Trophoblast cell (in vitro differentiated cells and primary cell): Measurements from ENCODE around the gene LRP5.

Experiments
- DNase-seq, 2 donors: peaks; one replicate each; pipeline ENCODE4 v3.0.0-alpha.2; 2016
- H2AFZ ChIP-seq: 2 replicates; pipeline ENCODE4 v1.6.1; 2013; ENCODE audit warnings: low read length, moderate library complexity, mild to moderate bottlenecking; ENCODE audit not compliant: insufficient read depth, poor library complexity
- H2AK5ac ChIP-seq: 2 replicates; pipeline ENCODE4 v1.6.1; 2013; ENCODE audit warnings: mild to moderate bottlenecking, low read length
- H2BK120ac ChIP-seq: 2 replicates; pipeline ENCODE4 v1.6.1; 2013; ENCODE audit warnings: low read length, mild to moderate bottlenecking, moderate library complexity; ENCODE audit not compliant: insufficient read depth, poor library complexity
- H2BK12ac ChIP-seq: 2 replicates; pipeline ENCODE4 v1.6.1; 2013; ENCODE audit warnings: mild to moderate bottlenecking, low read length, moderate library complexity
- H2BK5ac ChIP-seq: 2 replicates; pipeline ENCODE4 v1.6.1; 2013; ENCODE audit warnings: low read length, low read depth, moderate library complexity, mild to moderate bottlenecking; ENCODE audit not compliant: poor library complexity
- H3K14ac ChIP-seq: 2 replicates; pipeline ENCODE4 v1.6.1; 2013; ENCODE audit warnings: mild to moderate bottlenecking, low read length
- H3K18ac ChIP-seq: 2 replicates; pipeline ENCODE4 v1.6.1; 2013; ENCODE audit warnings: mild to moderate bottlenecking, low read length
- H3K23ac ChIP-seq: 2 replicates; pipeline ENCODE4 v1.6.1; 2013; ENCODE audit warnings: low read length
- H3K27ac ChIP-seq: 2 replicates; pipeline ENCODE4 v1.5.1; 2013; ENCODE audit warnings: low read depth, mild to moderate bottlenecking, inconsistent platforms, low read length, moderate library complexity
- H3K27me3 ChIP-seq: 2 replicates; pipeline ENCODE4 v1.6.1; 2013; ENCODE audit warnings: inconsistent platforms, mild to moderate bottlenecking, low read length, moderate library complexity; ENCODE audit not compliant: insufficient read depth
- H3K36me3 ChIP-seq, 2 experiments: 1 replicate in 1 of 2; 2 replicates in 1 of 2; pipeline ENCODE4 v1.6.1; 2013; ENCODE audit warnings: low read length in 2 of 2, mild to moderate bottlenecking in 2 of 2, moderate library complexity in 1 of 2; ENCODE audit not compliant: insufficient read depth in 2 of 2, control insufficient read depth in 1 of 2
- H3K4ac ChIP-seq: 2 replicates; pipeline ENCODE4 v1.6.1; 2013; ENCODE audit warnings: low read depth, mild to moderate bottlenecking, low read length, moderate library complexity
- H3K4me1 ChIP-seq, 2 experiments: 1 replicate in 1 of 2; 2 replicates in 1 of 2; pipeline ENCODE4 v1.6.1; 2013; ENCODE audit warnings: low read length in 2 of 2, mild to moderate bottlenecking in 2 of 2, moderate library complexity in 1 of 2; ENCODE audit not compliant: insufficient read depth in 2 of 2, control insufficient read depth in 1 of 2
- H3K4me2 ChIP-seq: 2 replicates; pipeline ENCODE4 v1.6.1; 2013; ENCODE audit warnings: inconsistent platforms, mild to moderate bottlenecking, low read length, moderate library complexity
- H3K4me3 ChIP-seq: 2 replicates; pipeline ENCODE4 v1.5.1; 2013; ENCODE audit warnings: mild to moderate bottlenecking, low read depth, low read length, inconsistent platforms
- H3K79me1 ChIP-seq: one replicate; pipeline ENCODE4 v1.6.1; 2013; ENCODE audit warnings: low read length
- H3K79me2 ChIP-seq: 2 replicates; pipeline ENCODE4 v1.6.1; 2013; ENCODE audit warnings: low read length, mild to moderate bottlenecking; ENCODE audit not compliant: control insufficient read depth, insufficient read depth, poor library complexity
- H3K9ac ChIP-seq: 2 replicates; pipeline ENCODE4 v1.6.1; 2013; ENCODE audit warnings: mild to moderate bottlenecking, low read length
- H3K9me3 ChIP-seq: 2 replicates; pipeline ENCODE4 v1.6.1; 2013; ENCODE audit warnings: low read depth, mild to moderate bottlenecking, control low read depth, inconsistent platforms, low read length; ENCODE audit not compliant: insufficient read depth
- H4K12ac ChIP-seq: 2 replicates; pipeline ENCODE4 v1.6.1; 2013; ENCODE audit warnings: low read depth, mild to moderate bottlenecking, low read length, moderate library complexity
- H4K8ac ChIP-seq: 2 replicates; pipeline ENCODE4 v1.6.1; 2013; ENCODE audit warnings: low read depth, mild to moderate bottlenecking, low read length, moderate library complexity
- H4K91ac ChIP-seq: one replicate; pipeline ENCODE4 v1.6.1; 2013; ENCODE audit warnings: low read depth, mild to moderate bottlenecking, low read length, moderate library complexity
- WGBS: extraction: QIAGEN DNeasy Blood & Tissue Kit; methylation state at CpG from one replicate; pipeline ENCODE4 v1.1.7; 2013; ENCODE audit warnings: missing lambda C conversion rate; ENCODE audit not compliant: insufficient read length, insufficient coverage; ENCODE audit errors: extremely low coverage; 5-methylcytosine and 5-hydroxymethylcytosine counted together

LRP5 gene

DNA sequence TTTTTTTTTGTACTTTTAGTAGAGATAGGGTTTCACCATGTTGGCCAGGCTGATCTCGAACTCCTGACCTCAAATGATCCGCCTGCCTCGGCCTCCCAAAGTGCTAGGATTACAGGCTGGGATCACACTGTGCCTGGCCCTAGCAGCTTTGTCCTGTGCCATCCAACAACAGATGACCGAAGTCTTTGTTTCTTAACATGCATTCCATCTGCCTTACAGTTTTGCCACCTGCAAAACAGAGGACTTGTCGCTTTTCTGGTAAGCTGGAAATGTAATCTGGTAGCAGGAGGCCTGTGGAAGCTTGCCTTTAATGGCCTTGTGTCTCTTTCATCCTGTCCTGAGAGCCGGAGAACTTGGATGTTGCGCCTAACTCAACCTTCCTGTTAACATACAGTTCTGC, 89.5 kb downstream of the LRP5 start:
- Histone ChIP-seq H3K4me1 (no peaks in the 10 kb centered on the region), H3K18ac (no peak overlapping the region), H3K27me3 (no peaks in the 10 kb centered on the region), H3K79me1 (no peaks in the 10 kb centered on the region), H2BK120ac (no peak overlapping the region), H3K4ac (no peak overlapping the region), H3K9me3 (peaks cover 4% of the 10 kb centered on the region), H2BK5ac (no peak overlapping the region), H4K12ac (no peak overlapping the region), H2AK5ac (no peak overlapping the region), H3K23ac (no peak overlapping the region), H2BK12ac (no peak overlapping the region), H2AFZ (no peak overlapping the region), H3K4me2 (no peak overlapping the region), H4K8ac (no peak overlapping the region), H3K14ac (no peak overlapping the region), H3K36me3 (peaks cover 19 to 20% of the 10 kb centered on the region in 2 experiments), H3K79me2 (no peaks in the 10 kb centered on the region), H3K4me3 (no peak overlapping the region), H3K27ac (no peak overlapping the region), H4K91ac (no peak overlapping the region), H3K9ac (no peak overlapping the region)
- DNase-seq = peak in 1 of 2 donors; percentile 51
- WGBS = no CpG with 5 or more reads among the region's 7 CpGs

DNA sequence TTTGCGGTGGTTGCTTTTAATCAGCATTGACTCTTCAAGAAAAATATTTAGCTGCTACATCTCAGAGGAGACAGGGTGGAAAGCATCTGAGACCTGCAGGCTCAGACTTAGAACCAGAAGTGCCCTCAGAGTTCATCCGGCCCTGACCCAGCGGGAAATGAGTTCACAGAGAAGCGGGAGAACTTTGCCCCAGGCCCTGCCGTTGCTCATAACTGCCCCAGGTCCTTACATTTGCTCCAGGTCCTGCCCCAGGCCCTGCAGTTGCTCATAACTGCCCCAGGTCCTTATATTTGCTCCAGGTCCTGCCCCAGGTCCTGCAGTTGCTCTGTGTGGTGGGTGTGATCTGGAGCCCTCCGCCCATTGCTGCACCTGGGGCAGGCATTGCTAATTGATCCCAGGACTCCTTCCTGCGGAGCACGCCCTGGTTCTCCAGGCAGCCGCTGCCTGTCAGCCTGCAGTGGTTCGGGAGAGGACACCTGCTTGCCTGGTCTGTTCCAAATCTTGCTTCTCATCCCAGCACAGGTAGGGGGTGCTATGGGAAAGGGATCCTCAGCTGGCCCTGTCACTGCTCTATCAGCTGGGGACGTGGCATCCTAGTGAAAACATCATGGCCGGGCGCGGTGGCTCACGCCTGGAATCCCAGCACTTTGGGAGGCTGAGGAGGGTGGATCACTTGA, 90.1 kb downstream of the LRP5 start:
- Histone ChIP-seq H2BK12ac (no peak overlapping the region), H3K27me3 (no peaks in the 10 kb centered on the region), H3K23ac (no peak overlapping the region), H3K4ac (no peak overlapping the region), H3K14ac (no peak overlapping the region), H3K79me1 (no peaks in the 10 kb centered on the region), H2AK5ac (no peak overlapping the region), H2BK5ac (no peak overlapping the region), H3K36me3 (peaks cover 19 to 20% of the 10 kb centered on the region in 2 experiments), H4K91ac (no peak overlapping the region), H4K8ac (no peak overlapping the region), H4K12ac (no peak overlapping the region), H3K79me2 (no peaks in the 10 kb centered on the region), H3K9ac (no peak overlapping the region), H2AFZ (no peak overlapping the region), H3K4me2 (no peak overlapping the region), H3K27ac (no peak overlapping the region), H3K4me3 (no peak overlapping the region), H3K18ac (no peak overlapping the region), H2BK120ac (no peak overlapping the region), H3K4me1 (no peaks in the 10 kb centered on the region), H3K9me3 (peaks cover 2% of the 10 kb centered on the region)
- DNase-seq = peak; percentile 75 to 84
- no CpG with 5 or more reads among the region's 15 CpGs for WGBS

DNA sequence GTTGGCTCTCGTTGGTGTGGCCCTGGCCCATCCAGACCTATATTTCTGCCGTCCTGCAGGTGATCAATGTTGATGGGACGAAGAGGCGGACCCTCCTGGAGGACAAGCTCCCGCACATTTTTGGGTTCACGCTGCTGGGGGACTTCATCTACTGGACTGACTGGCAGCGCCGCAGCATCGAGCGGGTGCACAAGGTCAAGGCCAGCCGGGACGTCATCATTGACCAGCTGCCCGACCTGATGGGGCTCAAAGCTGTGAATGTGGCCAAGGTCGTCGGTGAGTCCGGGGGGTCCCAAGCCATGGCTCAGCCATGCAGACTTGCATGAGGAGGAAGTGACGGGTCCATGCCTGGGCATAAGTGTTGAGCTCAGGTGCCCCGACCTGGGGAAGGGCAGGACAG, 91.0 kb downstream of the LRP5 start:
- WGBS = no CpG with 5 or more reads among the region's 18 CpGs
- Histone ChIP-seq H3K18ac (no peak overlapping the region), H3K79me2 (no peaks in the 10 kb centered on the region), H2AK5ac (no peak overlapping the region), H4K12ac (no peak overlapping the region), H4K8ac (no peak overlapping the region), H3K4ac (no peak overlapping the region), H3K79me1 (no peaks in the 10 kb centered on the region), H2BK12ac (no peak overlapping the region), H2BK5ac (no peak overlapping the region), H3K27me3 (no peaks in the 10 kb centered on the region), H3K27ac (no peak overlapping the region), H3K23ac (no peak overlapping the region), H3K4me3 (no peak overlapping the region), H3K36me3 (peaks cover 19 to 20% of the 10 kb centered on the region in 2 experiments), H2BK120ac (no peak overlapping the region), H3K4me1 (no peaks in the 10 kb centered on the region), H3K4me2 (no peak overlapping the region), H3K14ac (no peak overlapping the region), H2AFZ (no peak overlapping the region), H3K9ac (no peak overlapping the region), H4K91ac (no peak overlapping the region), H3K9me3 (peaks cover 2% of the 10 kb centered on the region)
- DNase-seq = no peak

- no peak overlapping the region for H4K12ac ChIP-seq
- H2BK120ac ChIP-seq = no peak overlapping the region
- DNase-seq = no peak
- no peak overlapping the region for H2AFZ ChIP-seq
- H3K23ac ChIP-seq = no peak overlapping the region
- no peak overlapping the region for H2BK5ac ChIP-seq
- no peak overlapping the region for H3K4me2 ChIP-seq
- no peaks in the 10 kb centered on the region for H3K79me1 ChIP-seq
- H3K4me3 ChIP-seq = no peak overlapping the region
- no peak overlapping the region for H4K91ac ChIP-seq
- no peak overlapping the region for H3K18ac ChIP-seq
- no peak overlapping the region for H3K27ac ChIP-seq
- no peak overlapping the region for H2AK5ac ChIP-seq
- H3K9ac ChIP-seq = no peak overlapping the region
- no peak overlapping the region for H4K8ac ChIP-seq
- WGBS = no CpG with 5 or more reads among the region's 12 CpGs
- H3K36me3 ChIP-seq = peaks cover 19 to 20% of the 10 kb centered on the region in 2 experiments
- no peaks in the 10 kb centered on the region for H3K27me3 ChIP-seq
- no peak overlapping the region for H2BK12ac ChIP-seq
- H3K4me1 ChIP-seq = no peaks in the 10 kb centered on the region
- no peak overlapping the region for H3K14ac ChIP-seq
- H3K4ac ChIP-seq = no peak overlapping the region
- H3K9me3 ChIP-seq = peaks cover 2% of the 10 kb centered on the region
- no peaks in the 10 kb centered on the region for H3K79me2 ChIP-seq
Measured at GRCh38 chr11:68403831-68404230, 91.4 kb downstream of the LRP5 start.
